Kidney (tissue), 14 donors: Measurements from ENCODE around the gene MARK2. TPM values are rescaled to one million over a fixed set of nuclear protein-coding genes. Genes with fewer than 3 reads are reported as not detected.

Source experiments
- DNase-seq, 5 donors: peaks; one replicate each; pipeline ENCODE4 v3.0.0-alpha.2; 2013 to 2020
- FAIRE-seq: peaks from 2 replicates; lab custom pipeline; 2012; peaks lifted over from hg19 to GRCh38; lab: Jason Lieb, UNC
- H3K27ac ChIP-seq, 2 donors: one replicate each; pipeline ENCODE4 v1.7.0; 2013; ENCODE audit warnings: low read depth in 2 of 2, low read length in 2 of 2, inconsistent platforms in 1 of 2
- H3K27me3 ChIP-seq: one replicate; pipeline ENCODE4 v1.7.1; 2013; ENCODE audit warnings: low read length, inconsistent platforms; ENCODE audit not compliant: control insufficient read depth, insufficient read depth
- H3K36me3 ChIP-seq, 3 donors: one replicate each; pipeline versions ENCODE4 v1.7.0 to v1.7.1; 2013; ENCODE audit warnings: low read length in 3 of 3, control low read depth in 1 of 3, inconsistent platforms in 1 of 3; ENCODE audit not compliant: insufficient read depth in 3 of 3, control insufficient read depth in 2 of 3
- H3K4me1 ChIP-seq, 3 donors: one replicate each; pipeline versions ENCODE4 v1.7.0 to v1.7.1; 2013; ENCODE audit warnings: low read length in 3 of 3, inconsistent platforms in 1 of 3, low read depth in 1 of 3; ENCODE audit not compliant: control insufficient read depth in 2 of 3, insufficient read depth in 2 of 3
- H3K4me3 ChIP-seq, 3 donors: one replicate each; pipeline versions ENCODE4 v1.7.0 to v1.8.1; 2013; ENCODE audit warnings: low read length in 3 of 3, control low read depth in 1 of 3, inconsistent platforms in 1 of 3
- H3K9ac ChIP-seq, 3 donors: one replicate each; pipeline versions ENCODE4 v1.7.0 to v1.7.1; 2013; ENCODE audit warnings: low read length in 3 of 3, control low read depth in 1 of 3, inconsistent platforms in 1 of 3
- H3K9me3 ChIP-seq, 3 donors: one replicate each; pipeline versions ENCODE4 v1.7.0 to v1.7.1; 2013; ENCODE audit warnings: low read length in 3 of 3, control low read depth in 1 of 3, inconsistent platforms in 1 of 3; ENCODE audit not compliant: control insufficient read depth in 2 of 3, insufficient read depth in 1 of 3
- CTCF ChIP-seq: IDR thresholded peaks from 3 replicates; pipeline ENCODE4 v1.5.1; 2012; ENCODE audit warnings: mild to moderate bottlenecking, moderate library complexity, borderline replicate concordance; ENCODE audit not compliant: insufficient read depth; ENCODE audit errors: extremely low read depth
- intact Hi-C: fragments of 100-400 bp; cut with DNase I; formaldehyde crosslinking; loops from one replicate; pipeline ENCODE4 v1.11.1; 2022
- polyA plus RNA-seq: library from polyadenylated mRNA; stranded (reverse); fragments of 350-450 nt; fragmentation: Illumina TruSeq; extraction: RNeasy Lipid Tissue Mini Kit (QIAGEN cat#74804); gene quantifications from one replicate; pipeline ENCODE4 v1.2.3, GENCODE V29; 2014; ENCODE audit warnings: low read depth, low replicate concordance; ENCODE audit not compliant: insufficient read depth
- total RNA-seq: library from RNA; stranded (reverse); fragmentation: NEBNext Ultra II Directional; extraction: Animal tissue kit (Norgen Biotek cat#: 25700); gene quantifications from one replicate; pipeline ENCODE4 v1.2.1, GENCODE V29; 2021
- donor health status: control.
- donor health status: control.
- donor health status: control.
- donor health status: control.
- donor health status: control.
- donor health status: DM: yes; HTN: yes; CAD: no.
- donor health status: Normal renal cell carcinoma (clear cell type).

The MARK2 gene
- total and polyA plus RNA-seq, 2 donors from 2014 or later, result 11.7 to 42.6 TPM

GRCh38 chr11:63816166-63816565 lies 22.7 kb upstream of the MARK2 start:
- intact Hi-C loops, result no loop called here
- no peak overlapping the region for H3K4me3 ChIP-seq
- FAIRE-seq, result no peak

DNA sequence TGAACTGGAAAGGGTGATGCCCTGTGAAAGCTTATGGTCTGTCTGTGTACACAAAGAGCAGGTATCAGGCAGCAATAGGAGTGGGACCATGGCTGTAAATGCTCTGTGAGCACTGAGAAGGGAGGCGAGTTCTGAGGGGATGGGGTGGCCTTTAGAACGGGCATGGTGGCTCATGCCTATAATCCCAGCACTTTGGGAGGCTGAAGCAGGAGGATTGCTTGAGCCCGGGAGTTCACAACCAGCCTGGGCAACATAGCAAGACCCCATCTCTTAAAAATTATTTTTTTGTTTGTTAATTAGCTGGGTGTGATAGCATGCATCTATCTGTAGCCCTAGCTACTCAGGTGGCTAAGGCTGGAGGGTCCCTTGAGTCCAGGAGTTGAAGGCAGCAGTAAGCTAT lies 22.2 kb upstream of the MARK2 start:
- FAIRE-seq (no peak), DNase-seq (no peak)
- no peak overlapping the region for H3K4me3 ChIP-seq
- peaks cover 0 to 16% (median 3%) of the 10 kb centered on the region in 3 donors for H3K4me1 ChIP-seq
- TF ChIP-seq CTCF, result no peak
- H3K36me3 ChIP-seq, result peaks cover 9 to 23% (median 11%) of the 10 kb centered on the region in 3 donors
- H3K9ac ChIP-seq, result no peak overlapping the region
- H3K27ac ChIP-seq, result no peak overlapping the region
- H3K27me3 ChIP-seq, result no peaks in the 10 kb centered on the region
- no peaks in the 10 kb centered on the region for H3K9me3 ChIP-seq
- intact Hi-C loops, result no loop called here

More at GRCh38 chr11:63816166-63816565, 22.7 kb upstream of the MARK2 start:
- H3K27ac ChIP-seq, result no peak overlapping the region
- H3K36me3 ChIP-seq, result peaks cover 6 to 17% (median 9%) of the 10 kb centered on the region in 3 donors
- H3K9ac ChIP-seq, result no peak overlapping the region
- H3K27me3 ChIP-seq, result no peaks in the 10 kb centered on the region
- H3K9me3 ChIP-seq, result no peaks in the 10 kb centered on the region
- H3K4me1 ChIP-seq, result peaks cover 0 to 16% (median 3%) of the 10 kb centered on the region in 3 donors
- no peak for TF ChIP-seq CTCF
- DNase-seq, result no peak

GRCh38 chr11:63817758-63818498 lies 21.0 kb upstream of the MARK2 start:
- intact Hi-C loops, result no loop called here

More at GRCh38 chr11:63817758-63818498, 21.0 kb upstream of the MARK2 start:
- no peak for FAIRE-seq
- peak in 1 of 5 donors; percentile 75 for DNase-seq
- H3K9ac ChIP-seq, result no peak overlapping the region
- no peaks in the 10 kb centered on the region for H3K27me3 ChIP-seq
- peaks cover 0 to 11% (median 3%) of the 10 kb centered on the region in 3 donors for H3K4me1 ChIP-seq
- no peak overlapping the region for H3K4me3 ChIP-seq
- H3K27ac ChIP-seq, result no peak overlapping the region
- no peak for TF ChIP-seq CTCF
- no peaks in the 10 kb centered on the region for H3K9me3 ChIP-seq
- peaks cover 9 to 34% (median 17%) of the 10 kb centered on the region in 3 donors for H3K36me3 ChIP-seq
